ENCODE results near the gene PSMD1. TPM values are rescaled to one million over a fixed set of nuclear protein-coding genes. Genes with fewer than 3 reads are reported as not detected.

Gene PSMD1
- total RNA-seq, 1 donor from 2014 or later = 99.9 TPM

DNA sequence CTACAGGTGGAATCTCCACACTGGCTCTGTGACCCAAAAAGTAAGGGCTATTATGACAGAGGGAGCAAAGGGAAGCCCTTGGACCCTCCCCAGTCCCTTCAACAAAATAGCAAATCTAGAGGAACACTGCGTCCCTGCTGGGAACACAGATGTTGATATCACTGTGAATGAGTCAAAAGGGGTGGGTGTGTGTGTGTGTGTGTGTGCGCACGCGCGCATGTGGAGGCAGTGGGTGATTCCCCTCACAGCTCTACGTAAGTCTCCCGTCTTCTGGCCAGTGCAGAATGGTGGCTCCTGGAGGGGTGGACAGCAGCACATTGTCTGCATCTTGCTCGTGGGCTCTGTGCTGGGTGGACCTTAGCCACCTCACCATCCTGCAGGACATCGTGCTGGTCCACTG is 27.1 kb upstream of the PSMD1 start:
- ChIA-PET POLR2A (no interaction called here), CTCF (no interaction called here)
- H3K36me3 Mint-ChIP-seq (ENCODE audit: low read depth) = no peaks in the 10 kb centered on the region
- peaks cover 8% of the 10 kb centered on the region for H3K4me1 Mint-ChIP-seq
- no peak overlapping the region for H3K4me3 Mint-ChIP-seq
- intact Hi-C loops (cut with micrococcal nuclease) = no loop called here
- ATAC-seq (ENCODE audit: low read depth) = no peak
- TF ChIP-seq, protein P1, sequence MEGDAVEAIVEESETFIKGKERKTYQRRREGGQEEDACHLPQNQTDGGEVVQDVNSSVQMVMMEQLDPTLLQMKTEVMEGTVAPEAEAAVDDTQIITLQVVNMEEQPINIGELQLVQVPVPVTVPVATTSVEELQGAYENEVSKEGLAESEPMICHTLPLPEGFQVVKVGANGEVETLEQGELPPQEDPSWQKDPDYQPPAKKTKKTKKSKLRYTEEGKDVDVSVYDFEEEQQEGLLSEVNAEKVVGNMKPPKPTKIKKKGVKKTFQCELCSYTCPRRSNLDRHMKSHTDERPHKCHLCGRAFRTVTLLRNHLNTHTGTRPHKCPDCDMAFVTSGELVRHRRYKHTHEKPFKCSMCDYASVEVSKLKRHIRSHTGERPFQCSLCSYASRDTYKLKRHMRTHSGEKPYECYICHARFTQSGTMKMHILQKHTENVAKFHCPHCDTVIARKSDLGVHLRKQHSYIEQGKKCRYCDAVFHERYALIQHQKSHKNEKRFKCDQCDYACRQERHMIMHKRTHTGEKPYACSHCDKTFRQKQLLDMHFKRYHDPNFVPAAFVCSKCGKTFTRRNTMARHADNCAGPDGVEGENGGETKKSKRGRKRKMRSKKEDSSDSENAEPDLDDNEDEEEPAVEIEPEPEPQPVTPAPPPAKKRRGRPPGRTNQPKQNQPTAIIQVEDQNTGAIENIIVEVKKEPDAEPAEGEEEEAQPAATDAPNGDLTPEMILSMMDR (IDR thresholded peaks at IDR 0.05) = no peak
- DNase-seq = no peak
- no peaks in the 10 kb centered on the region for H3K9me3 Mint-ChIP-seq
- peaks cover 15% of the 10 kb centered on the region for H3K27me3 Mint-ChIP-seq
- H3K27ac Mint-ChIP-seq = no peak overlapping the region

DNA sequence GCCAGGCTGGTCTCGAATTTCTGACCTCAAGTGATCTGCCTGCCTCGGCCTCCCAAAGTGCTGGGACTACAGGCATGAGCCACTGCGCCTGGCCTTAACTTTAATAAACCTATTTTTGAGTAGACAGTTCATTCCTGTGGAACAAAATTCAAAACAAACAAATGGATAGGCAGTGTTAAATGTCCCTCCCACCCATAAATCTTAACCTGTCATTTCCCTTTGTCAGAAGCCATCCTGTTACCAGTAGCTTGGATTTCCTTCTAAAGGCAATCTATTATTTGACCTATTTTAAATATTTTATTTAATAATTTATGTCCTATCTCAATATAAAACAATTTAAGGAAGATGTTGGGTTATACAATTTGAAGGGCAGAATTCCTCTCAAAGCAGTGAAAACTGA is 25.9 kb upstream of the PSMD1 start:
- intact Hi-C loops (cut with micrococcal nuclease) = no loop called here
- Mint-ChIP-seq H3K4me1 (peaks cover 11% of the 10 kb centered on the region), H3K27me3 (peaks cover 14% of the 10 kb centered on the region), H3K36me3 (ENCODE audit: low read depth) (no peaks in the 10 kb centered on the region), H3K9me3 (no peaks in the 10 kb centered on the region), H3K4me3 (no peak overlapping the region), H3K27ac (no peak overlapping the region)
- TF ChIP-seq, protein P1 (IDR thresholded peaks at IDR 0.05) = no peak
- ChIA-PET POLR2A (no interaction called here), CTCF (no interaction called here)
- DNase-seq = no peak
- no peak for ATAC-seq (ENCODE audit: low read depth)

DNA sequence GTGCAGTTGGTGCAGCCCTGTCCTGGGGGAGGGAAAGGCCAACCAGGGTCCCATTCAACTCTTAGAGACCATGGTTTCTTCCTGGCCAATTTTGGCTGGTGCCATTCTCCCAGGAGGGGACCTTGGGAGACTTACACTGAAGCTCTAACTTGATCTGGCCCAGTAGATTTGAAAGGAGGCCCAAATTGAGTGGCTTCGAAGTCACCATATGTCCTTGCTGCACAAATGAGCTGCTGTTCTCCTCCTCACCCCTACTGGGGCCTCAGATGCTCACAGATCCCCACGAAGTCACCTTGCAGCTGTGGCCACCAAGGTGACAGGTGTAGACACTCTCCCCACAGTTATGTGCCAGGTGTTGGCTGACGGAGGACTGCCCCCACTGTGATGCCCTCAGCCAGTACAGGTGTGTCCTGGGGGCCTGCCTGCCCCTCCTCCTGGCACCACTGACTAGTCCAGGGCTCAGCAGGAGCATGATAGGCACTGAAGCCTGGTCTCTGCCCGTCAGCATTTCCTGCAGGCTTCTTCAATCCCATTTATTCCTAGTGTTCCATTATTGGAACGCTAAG is 24.0 kb upstream of the PSMD1 start:
- ChIA-PET CTCF (no interaction called here), POLR2A (no interaction called here)
- intact Hi-C loops (cut with micrococcal nuclease) = no loop called here
- Mint-ChIP-seq H3K27ac (no peak overlapping the region), H3K36me3 (ENCODE audit: low read depth) (no peaks in the 10 kb centered on the region), H3K4me1 (peaks cover 14% of the 10 kb centered on the region), H3K4me3 (no peak overlapping the region), H3K27me3 (peaks cover 27% of the 10 kb centered on the region), H3K9me3 (no peaks in the 10 kb centered on the region)
- no peak for ATAC-seq (ENCODE audit: low read depth)
- TF ChIP-seq, protein P1 (IDR thresholded peaks at IDR 0.05) = no peak
- DNase-seq = no peak

DNA sequence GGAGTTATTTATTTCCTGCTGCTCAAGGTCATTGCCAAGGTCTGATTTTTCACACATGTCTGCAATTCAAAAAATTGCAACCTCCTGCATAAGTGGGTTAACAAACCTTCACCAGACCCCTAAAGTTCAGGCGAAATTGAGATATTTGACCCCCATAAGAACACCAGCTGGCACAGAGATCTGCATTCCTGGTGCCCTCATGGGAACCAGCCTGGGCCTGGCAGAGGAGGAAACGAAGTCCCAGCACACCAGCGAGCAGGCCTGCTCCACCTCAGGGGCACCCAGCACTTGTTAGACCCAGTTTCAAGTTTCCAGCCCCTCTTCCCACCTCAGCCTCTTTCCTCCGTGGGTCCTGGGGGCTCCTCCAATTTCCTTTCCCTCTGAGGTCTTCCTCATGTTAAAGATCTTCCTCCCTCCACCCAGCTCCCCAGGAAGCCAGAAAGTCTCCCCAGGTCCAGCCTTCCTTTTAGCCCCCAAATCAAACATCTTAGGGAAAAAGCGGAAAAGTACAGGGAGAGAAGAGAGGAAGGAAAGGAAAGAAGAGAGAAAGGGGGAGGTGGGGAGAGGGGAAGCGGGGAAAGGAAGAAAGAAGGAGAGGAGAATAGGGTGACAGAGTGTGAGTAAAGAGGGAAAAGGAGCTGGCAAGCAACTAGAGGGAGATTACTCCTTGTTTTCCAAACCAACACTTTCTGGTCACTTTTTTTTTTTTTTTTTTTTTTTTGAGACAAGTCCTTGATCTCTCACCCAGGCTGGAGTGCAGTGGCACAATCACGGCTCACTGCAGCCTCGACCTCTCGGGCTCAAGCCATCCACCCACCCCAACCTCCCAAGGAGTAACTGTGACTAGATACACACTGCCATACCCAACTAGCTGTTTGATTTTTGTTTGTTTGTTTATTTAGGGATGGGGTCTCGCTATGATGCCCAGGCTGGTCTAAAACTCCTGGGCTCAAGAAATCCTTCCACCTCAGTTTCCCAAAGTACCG is 23.2 kb upstream of the PSMD1 start:
- TF ChIP-seq, protein P1 (IDR thresholded peaks at IDR 0.05) = no peak
- Mint-ChIP-seq H3K36me3 (ENCODE audit: low read depth) (no peaks in the 10 kb centered on the region), H3K4me3 (no peak overlapping the region), H3K4me1 (peaks cover 14% of the 10 kb centered on the region), H3K27me3 (peaks cover 28% of the 10 kb centered on the region), H3K27ac (no peak overlapping the region), H3K9me3 (no peaks in the 10 kb centered on the region)
- ATAC-seq (ENCODE audit: low read depth) (no peak), DNase-seq (no peak)
- ChIA-PET POLR2A (interaction anchor here (0.6 kb wide), 2 partner anchors 290 to 496 kb away, joined by 3 to 7 read pairs; no protein-coding TSS in a partner anchor), CTCF (no interaction called here)
- intact Hi-C loops (cut with micrococcal nuclease) = no loop called here

DNA sequence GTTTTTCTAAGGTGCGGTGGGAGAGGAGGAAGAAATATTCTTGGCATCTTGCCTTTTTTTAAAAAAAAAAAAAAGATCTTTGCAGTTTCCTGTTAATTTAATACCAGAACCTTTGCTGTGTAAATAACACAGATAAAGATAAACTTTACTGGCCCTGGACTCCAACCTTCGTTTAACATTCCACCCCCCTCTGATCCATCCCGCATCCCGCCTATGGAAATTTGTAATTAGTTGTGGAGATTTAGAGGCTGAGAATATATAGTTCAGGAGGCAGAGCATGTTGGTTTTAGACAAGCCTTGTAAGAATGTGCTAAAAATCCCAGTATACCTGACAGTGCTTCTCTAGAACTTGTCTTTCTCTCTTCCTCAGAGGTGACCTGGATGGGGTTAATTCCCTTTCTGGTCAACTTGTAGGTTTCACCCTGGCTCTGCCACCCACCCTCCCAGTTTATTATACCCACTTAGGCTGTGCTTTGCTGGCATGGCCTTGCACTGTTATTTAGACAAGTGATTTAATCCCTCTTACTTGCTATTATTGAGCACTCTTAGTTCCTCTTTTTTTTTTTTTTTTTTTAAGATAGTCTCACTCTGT is 22.3 kb upstream of the PSMD1 start:
- TF ChIP-seq, protein P1 (IDR thresholded peaks at IDR 0.05) = no peak
- ATAC-seq (ENCODE audit: low read depth) (peak; percentile 61), DNase-seq (no peak)
- intact Hi-C loops (cut with micrococcal nuclease) = no loop called here
- H3K27me3 Mint-ChIP-seq = peaks cover 32% of the 10 kb centered on the region
- no peaks in the 10 kb centered on the region for H3K9me3 Mint-ChIP-seq
- peaks cover 14% of the 10 kb centered on the region for H3K4me1 Mint-ChIP-seq
- H3K36me3 Mint-ChIP-seq (ENCODE audit: low read depth) = no peaks in the 10 kb centered on the region
- ChIA-PET CTCF (interaction anchor here (1.9 kb wide), 1 partner anchor 17 kb away, joined by 10 read pairs; no protein-coding TSS in a partner anchor), POLR2A (interaction anchor here (0.7 kb wide), 1 partner anchor 692 kb away, joined by 6 read pairs; no protein-coding TSS in a partner anchor)
- H3K27ac Mint-ChIP-seq = peak overlapping the region; percentile 30
- no peak overlapping the region for H3K4me3 Mint-ChIP-seq
